WERI-Rb-1 (cell line): Measurements from ENCODE around the gene HTR5A.

Source experiments
- DNase-seq: peaks from one replicate; pipeline ENCODE4 v3.0.0-alpha.2; 2020
- H3K27ac ChIP-seq: fragments of 250-450 bp; sonication (Bioruptor Pico); 2 replicates; pipeline ENCODE4 v1.5.1; 2020; ENCODE audit warnings: mild to moderate bottlenecking, moderate library complexity
- H3K27me3 ChIP-seq: fragments of 250-450 bp; sonication (Bioruptor Pico); 2 replicates; pipeline ENCODE4 v1.5.1; 2021; ENCODE audit warnings: mild to moderate bottlenecking, low read depth, moderate library complexity; ENCODE audit not compliant: insufficient read depth, severe bottlenecking
- H3K36me3 ChIP-seq: fragments of 250-450 bp; sonication (Bioruptor Pico); 2 replicates; pipeline ENCODE4 v1.5.1; 2020; ENCODE audit warnings: mild to moderate bottlenecking, moderate library complexity
- H3K4me3 ChIP-seq: 2 replicates; pipeline ENCODE4 v1.5.1; 2011; ENCODE audit warnings: low read depth, mild to moderate bottlenecking, control low read depth, low read length
- H3K9me3 ChIP-seq: fragments of 250-450 bp; sonication (Bioruptor Pico); 2 replicates; pipeline ENCODE4 v1.5.1; 2021; ENCODE audit warnings: mild to moderate bottlenecking, moderate library complexity; ENCODE audit not compliant: severe bottlenecking
- CTCF ChIP-seq: IDR thresholded peaks from 2 replicates; pipeline ENCODE4 v1.5.1; 2011; ENCODE audit warnings: low read depth, mild to moderate bottlenecking, control low read depth, inconsistent platforms, low read length

The HTR5A gene

GRCh38 chr7:155071121-155071651 lies 1.1 kb downstream of the HTR5A start:
- H3K9me3 ChIP-seq = no peaks in the 10 kb centered on the region
- no peak overlapping the region for H3K4me3 ChIP-seq
- no peak overlapping the region for H3K27ac ChIP-seq
- H3K36me3 ChIP-seq = no peaks in the 10 kb centered on the region
- DNase-seq = no peak
- H3K27me3 ChIP-seq = peaks cover 10% of the 10 kb centered on the region
- TF ChIP-seq CTCF = no peak

GRCh38 chr7:155071916-155072571 lies 1.9 kb downstream of the HTR5A start:
- peaks cover 10% of the 10 kb centered on the region for H3K27me3 ChIP-seq
- TF ChIP-seq CTCF = no peak
- no peak for DNase-seq
- no peaks in the 10 kb centered on the region for H3K36me3 ChIP-seq
- no peaks in the 10 kb centered on the region for H3K9me3 ChIP-seq
- H3K4me3 ChIP-seq = no peak overlapping the region
- H3K27ac ChIP-seq = no peak overlapping the region

DNA sequence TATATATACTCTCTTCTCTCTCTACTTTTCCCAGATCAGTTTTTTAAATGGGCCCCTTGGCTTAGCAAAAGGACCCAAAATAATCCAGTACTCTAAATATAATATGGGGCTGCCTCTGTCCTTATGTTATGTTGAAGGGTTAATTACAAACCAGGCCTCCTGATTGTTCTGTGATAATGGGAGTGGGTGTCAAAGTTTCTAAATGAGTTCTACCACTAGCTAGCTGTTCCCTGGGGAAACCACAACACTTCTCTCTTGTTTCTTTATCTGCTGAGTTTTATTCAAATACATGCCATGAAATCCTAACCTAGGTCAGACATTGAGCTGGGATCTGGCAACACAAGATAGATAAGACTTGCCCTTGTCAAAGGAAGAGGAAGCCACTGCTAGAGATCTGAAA lies 3.8 kb downstream of the HTR5A start:
- no peaks in the 10 kb centered on the region for H3K36me3 ChIP-seq
- no peaks in the 10 kb centered on the region for H3K9me3 ChIP-seq
- H3K27ac ChIP-seq = no peak overlapping the region
- H3K4me3 ChIP-seq = no peak overlapping the region
- DNase-seq = no peak
- TF ChIP-seq CTCF = no peak
- H3K27me3 ChIP-seq = peaks cover 10% of the 10 kb centered on the region

GRCh38 chr7:155084021-155084420 lies 13.9 kb downstream of the HTR5A start:
- no peaks in the 10 kb centered on the region for H3K9me3 ChIP-seq
- no peaks in the 10 kb centered on the region for H3K36me3 ChIP-seq
- DNase-seq = no peak
- H3K27ac ChIP-seq = no peak overlapping the region
- no peaks in the 10 kb centered on the region for H3K27me3 ChIP-seq
- H3K4me3 ChIP-seq = no peak overlapping the region
- TF ChIP-seq CTCF = no peak

- no peak overlapping the region for H3K27ac ChIP-seq
- H3K4me3 ChIP-seq = no peak overlapping the region
- H3K27me3 ChIP-seq = no peaks in the 10 kb centered on the region
- no peaks in the 10 kb centered on the region for H3K9me3 ChIP-seq
- DNase-seq = no peak
- no peaks in the 10 kb centered on the region for H3K36me3 ChIP-seq
- TF ChIP-seq CTCF = no peak
These were observed 14.8 kb downstream of the HTR5A start for GRCh38 chr7:155084969-155085368.

GRCh38 chr7:155090684-155091083 lies 20.6 kb downstream of the HTR5A start:
- Histone ChIP-seq H3K9me3 (no peaks in the 10 kb centered on the region), H3K36me3 (no peaks in the 10 kb centered on the region), H3K4me3 (no peak overlapping the region), H3K27me3 (no peaks in the 10 kb centered on the region), H3K27ac (no peak overlapping the region)
- TF ChIP-seq CTCF = no peak
- no peak for DNase-seq
